NCI-H1105 (cell line): ENCODE measurements around the gene ZNF821.
"Not testable (repeated sequence)": the region's sequence is repeated elsewhere in the genome, so short reads cannot be mapped to it uniquely, and the experiment has no call there.

Experiments
- DNase-seq: peaks from one replicate; lab custom pipeline; 2025; lab: John Stamatoyannopoulos, UW

Gene ZNF821

GRCh38 chr16:71902656-71903365 is 18.8 kb upstream of the ZNF821 start:
- no peak for DNase-seq

- DNase-seq: no peak
Observed at GRCh38 chr16:71899171-71899570, 15.2 kb upstream of the ZNF821 start.

GRCh38 chr16:71896764-71897368 is 12.9 kb upstream of the ZNF821 start:
- no peak for DNase-seq

- no peak for DNase-seq
Observed at GRCh38 chr16:71895679-71896365, 11.8 kb upstream of the ZNF821 start.

GRCh38 chr16:71894921-71895678 is 11.1 kb upstream of the ZNF821 start, which contains the start of gene IST1:
Gene IST1, plus strand, starts transcription at chr16:71895531. Its CDS starts 20,110 bp downstream, at chr16:71915641.
- DNase-seq: peak; percentile 89

- DNase-seq: no peak
Observed at GRCh38 chr16:71894229-71894920, 10.4 kb upstream of the ZNF821 start.

- DNase-seq: no peak
Observed at GRCh38 chr16:71893888-71894228, 9.9 kb upstream of the ZNF821 start.

- no peak for DNase-seq
Observed at GRCh38 chr16:71889147-71889546, 5.2 kb upstream of the ZNF821 start.

GRCh38 chr16:71885261-71885650 is 1.3 kb upstream of the ZNF821 start:
- no peak for DNase-seq

GRCh38 chr16:71883168-71883848 is 674 bp downstream of the ZNF821 start:
- DNase-seq: no peak

GRCh38 chr16:71882505-71883167 is 1.3 kb downstream of the ZNF821 start:
- DNase-seq: peak; percentile 48

- DNase-seq: no peak
Observed at GRCh38 chr16:71880176-71880575, 3.8 kb downstream of the ZNF821 start.

- no peak for DNase-seq
Observed at GRCh38 chr16:71878911-71879310, 5.1 kb downstream of the ZNF821 start.

GRCh38 chr16:71873199-71873598 is 10.8 kb downstream of the ZNF821 start:
- no peak for DNase-seq

- DNase-seq: no peak
Observed at GRCh38 chr16:71870818-71871217, 13.2 kb downstream of the ZNF821 start.

GRCh38 chr16:71869089-71869488 is 14.9 kb downstream of the ZNF821 start:
- DNase-seq: no peak

- no peak for DNase-seq
Observed at GRCh38 chr16:71867939-71868338, 16.0 kb downstream of the ZNF821 start.

- not testable (repeated sequence) for DNase-seq
Observed at GRCh38 chr16:71867175-71867574, 16.8 kb downstream of the ZNF821 start.

GRCh38 chr16:71865173-71865863 is 18.7 kb downstream of the ZNF821 start:
- DNase-seq: no peak

GRCh38 chr16:71863995-71864394 is 20.0 kb downstream of the ZNF821 start:
- no peak for DNase-seq
